A549 (cell line): ENCODE measurements around the gene NRIP1. TPM values are rescaled to one million over a fixed set of nuclear protein-coding genes. Genes with fewer than 3 reads are reported as not detected.

Experiments
- ATAC-seq, 2 experiments: fragments of 200-7000 bp in 1 of 2; fragments of >200 bp in 1 of 2; cut with Nextera tagmentation in 1 of 2; cut with Tn5 transposase in 1 of 2; 3 replicates each; pipeline versions ENCODE4 v1.8.0 to v1.9.1; 2018 to 2020; ENCODE audit warnings: mild to moderate bottlenecking in 1 of 2, moderate library complexity in 1 of 2
- CTCF ChIA-PET: fragments of 300-600 bp; sonication (Branson Sonifier 250); formaldehyde crosslinking; extraction: SDS; loops from one replicate; lab custom pipeline; 2021; ENCODE audit warnings: antibody characterized with exemption, inconsistent platforms; lab: Yijun Ruan, JAX
- POLR2A ChIA-PET: fragments of 350-600 bp; formaldehyde crosslinking; extraction: SDS; loops from one replicate; lab custom pipeline; 2021; ENCODE audit warnings: antibody characterized with exemption, inconsistent platforms; lab: Yijun Ruan, JAX
- DNase-seq, 2 experiments: peaks; one replicate each; pipeline versions ENCODE4 v3.0.0 to v3.0.0-alpha.2; 2011 to 2016; ENCODE audit warnings: low read depth in 1 of 2, low spot score in 1 of 2
- FAIRE-seq: peaks from 2 replicates; lab custom pipeline; 2011; peaks lifted over from hg19 to GRCh38; lab: Jason Lieb, UNC
- H3K27ac ChIP-seq, 2 experiments: fragments of >200 bp; sonication (Bioruptor Twin); formaldehyde crosslinking; 3 replicates each; pipeline ENCODE4 v1.5.1; 2016 to 2017
- H3K4me1 ChIP-seq: fragments of >200 bp; sonication (Bioruptor Twin); formaldehyde crosslinking; 3 replicates; pipeline ENCODE4 v1.6.1; 2016
- H3K4me2 ChIP-seq: fragments of >200 bp; sonication (Bioruptor Twin); formaldehyde crosslinking; 3 replicates; pipeline ENCODE4 v1.6.1; 2016
- H3K4me3 ChIP-seq: fragments of >200 bp; sonication (Bioruptor Twin); formaldehyde crosslinking; 3 replicates; pipeline ENCODE4 v1.5.1; 2016
- H3K9me3 ChIP-seq: fragments of >200 bp; sonication (Bioruptor Twin); formaldehyde crosslinking; 3 replicates; pipeline ENCODE4 v1.6.1; 2016
- CBX2 ChIP-seq: fragments of 200-600 bp; sonication (generic); IDR thresholded peaks from 2 replicates; pipeline ENCODE4 v1.6.1; 2016; ENCODE audit warnings: low read depth, mild to moderate bottlenecking, borderline replicate concordance
- CEBPB ChIP-seq, 2 experiments: fragments of >200 bp in 1 of 2; sonication (Bioruptor Twin) in 1 of 2; formaldehyde crosslinking in 1 of 2; IDR thresholded peaks; 2 replicates each; pipeline ENCODE4 v1.6.1; 2012 to 2016
- CHD2 ChIP-seq: fragments of 150-350 bp; IDR thresholded peaks from 2 replicates; pipeline ENCODE4 v1.6.1; 2014; ENCODE audit warnings: low read length; ENCODE audit not compliant: partially characterized antibody
- FOSB ChIP-seq: fragments of 250-450 bp; sonication (Bioruptor Pico); IDR thresholded peaks from 2 replicates; pipeline ENCODE4 v1.5.0; 2020; ENCODE audit warnings: mild to moderate bottlenecking, moderate library complexity
- FOXS1 ChIP-seq: fragments of 250-450 bp; sonication (Bioruptor Pico); IDR thresholded peaks from 2 replicates; pipeline ENCODE4 v1.5.0; 2020; ENCODE audit warnings: mild to moderate bottlenecking, moderate library complexity
- HOXB13 ChIP-seq: fragments of 250-450 bp; sonication (Bioruptor Pico); IDR thresholded peaks from 2 replicates; pipeline ENCODE4 v1.5.0; 2020; ENCODE audit warnings: low read depth, mild to moderate bottlenecking, moderate library complexity
- JUNB ChIP-seq: fragments of >200 bp; sonication (Bioruptor Twin); formaldehyde crosslinking; IDR thresholded peaks from 2 replicates; pipeline ENCODE4 v1.6.1; 2016
- KDM5A ChIP-seq: fragments of 200-600 bp; sonication (generic); IDR thresholded peaks from 2 replicates; pipeline ENCODE4 v1.6.1; 2016; ENCODE audit warnings: antibody characterized with exemption, mild to moderate bottlenecking
- MAZ ChIP-seq: fragments of 150-350 bp; IDR thresholded peaks from 2 replicates; pipeline ENCODE4 v1.6.1; 2014; ENCODE audit warnings: antibody characterized with exemption, low read depth, low read length, borderline replicate concordance
- NFE2L2 ChIP-seq: fragments of 150-350 bp; conservative IDR thresholded peaks from 2 replicates; pipeline ENCODE4 v1.6.1; 2014; ENCODE audit warnings: low read length
- NPAS2 ChIP-seq: fragments of 250-450 bp; sonication (Bioruptor Pico); IDR thresholded peaks from 2 replicates; pipeline ENCODE4 v1.8.0; 2022; ENCODE audit warnings: mild to moderate bottlenecking, moderate library complexity, borderline replicate concordance
- NR3C1 ChIP-seq: fragments of >200 bp; sonication (Bioruptor Twin); formaldehyde crosslinking; IDR thresholded peaks from 3 replicates; pipeline ENCODE4 v1.6.1; 2017
- PHF8 ChIP-seq: fragments of 200-600 bp; sonication (generic); IDR thresholded peaks from 2 replicates; pipeline ENCODE4 v1.6.1; 2016; ENCODE audit warnings: low read depth, mild to moderate bottlenecking, antibody characterized with exemption, moderate library complexity, borderline replicate concordance
- POLR2A ChIP-seq: IDR thresholded peaks from 2 replicates; pipeline ENCODE4 v1.6.1; 2012; ENCODE audit warnings: mild to moderate bottlenecking, low read length
- RFX5 ChIP-seq: fragments of 450-650 bp; IDR thresholded peaks from 2 replicates; pipeline ENCODE4 v1.7.1; 2014; ENCODE audit warnings: antibody characterized with exemption, mild to moderate bottlenecking, moderate library complexity
- SMC3 ChIP-seq: fragments of >200 bp; sonication (Bioruptor Twin); formaldehyde crosslinking; IDR thresholded peaks from 3 replicates; pipeline ENCODE4 v1.6.1; 2018; ENCODE audit warnings: inconsistent platforms
- WGBS: methylation state at CpG from one replicate; pipeline ENCODE4 v1.1.6; 2017; ENCODE audit errors: missing lambda C conversion rate; 5-methylcytosine and 5-hydroxymethylcytosine counted together
- polyA plus RNA-seq, 4 experiments: library from polyadenylated mRNA; depleted of rRNA in 3 of 4; stranded (reverse); fragments of >200 nt; fragmentation: RNase III in 1 of 4; extraction: RNeasy Plus Mini Kit Qiagen cat#74134 plus additional on column Dnase treatment in 1 of 4; gene quantifications; 2 replicates in 3 of 4; 3 replicates in 1 of 4; pipeline ENCODE4 v1.2.3, GENCODE V29; 2011 to 2017
- TF ChIP-seq, protein P1 (sequence below): fragments of 250-450 bp; sonication (Bioruptor Pico); IDR thresholded peaks from 2 replicates; pipeline ENCODE4 v1.5.0; 2021; ENCODE audit warnings: mild to moderate bottlenecking, moderate library complexity, borderline replicate concordance
- TF ChIP-seq, protein P2 (sequence below): fragments of 200-600 bp; sonication (generic); IDR thresholded peaks from 2 replicates; pipeline ENCODE4 v1.6.1; 2016; ENCODE audit warnings: antibody characterized with exemption, mild to moderate bottlenecking, moderate library complexity
- TF ChIP-seq, protein P3 (sequence below): IDR thresholded peaks from 2 replicates; pipeline ENCODE4 v1.6.1; 2012
- TF ChIP-seq, protein P4 (sequence below): IDR thresholded peaks from 2 replicates; pipeline ENCODE4 v1.6.1; 2012
- TF ChIP-seq, protein P5 (sequence below): fragments of >200 bp; sonication (Bioruptor Twin); formaldehyde crosslinking; IDR thresholded peaks from 3 replicates; pipeline ENCODE4 v1.6.1; 2016
- TF ChIP-seq, protein P6 (sequence below): fragments of 450-650 bp; IDR thresholded peaks from 2 replicates; pipeline ENCODE4 v1.6.1; 2014; ENCODE audit warnings: antibody characterized with exemption
- TF ChIP-seq, protein P7 (sequence below): fragments of 150-350 bp; IDR thresholded peaks from 2 replicates; pipeline ENCODE4 v1.6.1; 2014; ENCODE audit warnings: low read depth, mild to moderate bottlenecking, low read length

The NRIP1 gene
- polyA plus RNA-seq, 2 of the 4 experiments (the other 2 are of a cell fraction): 18.9 to 35.5 TPM

DNA sequence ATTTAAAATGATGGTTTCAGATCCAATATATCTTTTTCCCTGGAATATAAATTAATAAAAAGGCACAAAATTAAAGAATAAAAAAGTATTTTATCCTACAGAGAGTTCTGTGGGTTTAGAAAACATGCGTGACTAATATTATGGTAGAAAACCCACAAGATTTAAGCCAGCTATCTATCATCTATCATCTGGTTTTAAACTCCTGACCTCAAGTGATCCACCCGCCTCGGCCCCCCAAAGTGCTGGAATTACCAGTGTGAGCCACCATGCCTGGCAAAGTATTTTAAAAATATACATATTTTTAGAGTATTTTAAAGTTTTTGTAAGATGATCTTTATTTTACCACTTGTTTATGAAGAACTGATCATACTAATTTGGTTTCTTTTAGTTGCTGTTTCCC is 79.5 kb downstream of the NRIP1 start:
- Histone ChIP-seq H3K4me2 (no peak overlapping the region), H3K27ac (no peak overlapping the region), H3K4me3 (no peak overlapping the region), H3K4me1 (peaks cover 18% of the 10 kb centered on the region; the same call in 2 of the 3 replicates), H3K9me3 (no peaks in the 10 kb centered on the region)
- FAIRE-seq (no peak), DNase-seq (no peak), ATAC-seq (no peak)
- ChIA-PET POLR2A (no interaction called here), CTCF (no interaction called here)
- WGBS: 90% methylated on average over 3 of the region's 3 CpGs
- TF ChIP-seq, protein P1, sequence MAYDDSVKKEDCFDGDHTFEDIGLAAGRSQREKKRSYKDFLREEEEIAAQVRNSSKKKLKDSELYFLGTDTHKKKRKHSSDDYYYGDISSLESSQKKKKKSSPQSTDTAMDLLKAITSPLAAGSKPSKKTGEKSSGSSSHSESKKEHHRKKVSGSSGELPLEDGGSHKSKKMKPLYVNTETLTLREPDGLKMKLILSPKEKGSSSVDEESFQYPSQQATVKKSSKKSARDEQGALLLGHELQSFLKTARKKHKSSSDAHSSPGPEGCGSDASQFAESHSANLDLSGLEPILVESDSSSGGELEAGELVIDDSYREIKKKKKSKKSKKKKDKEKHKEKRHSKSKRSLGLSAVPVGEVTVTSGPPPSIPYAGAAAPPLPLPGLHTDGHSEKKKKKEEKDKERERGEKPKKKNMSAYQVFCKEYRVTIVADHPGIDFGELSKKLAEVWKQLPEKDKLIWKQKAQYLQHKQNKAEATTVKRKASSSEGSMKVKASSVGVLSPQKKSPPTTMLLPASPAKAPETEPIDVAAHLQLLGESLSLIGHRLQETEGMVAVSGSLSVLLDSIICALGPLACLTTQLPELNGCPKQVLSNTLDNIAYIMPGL (CRISPR knock-in tag): no peak
- TF ChIP-seq, protein P2, sequence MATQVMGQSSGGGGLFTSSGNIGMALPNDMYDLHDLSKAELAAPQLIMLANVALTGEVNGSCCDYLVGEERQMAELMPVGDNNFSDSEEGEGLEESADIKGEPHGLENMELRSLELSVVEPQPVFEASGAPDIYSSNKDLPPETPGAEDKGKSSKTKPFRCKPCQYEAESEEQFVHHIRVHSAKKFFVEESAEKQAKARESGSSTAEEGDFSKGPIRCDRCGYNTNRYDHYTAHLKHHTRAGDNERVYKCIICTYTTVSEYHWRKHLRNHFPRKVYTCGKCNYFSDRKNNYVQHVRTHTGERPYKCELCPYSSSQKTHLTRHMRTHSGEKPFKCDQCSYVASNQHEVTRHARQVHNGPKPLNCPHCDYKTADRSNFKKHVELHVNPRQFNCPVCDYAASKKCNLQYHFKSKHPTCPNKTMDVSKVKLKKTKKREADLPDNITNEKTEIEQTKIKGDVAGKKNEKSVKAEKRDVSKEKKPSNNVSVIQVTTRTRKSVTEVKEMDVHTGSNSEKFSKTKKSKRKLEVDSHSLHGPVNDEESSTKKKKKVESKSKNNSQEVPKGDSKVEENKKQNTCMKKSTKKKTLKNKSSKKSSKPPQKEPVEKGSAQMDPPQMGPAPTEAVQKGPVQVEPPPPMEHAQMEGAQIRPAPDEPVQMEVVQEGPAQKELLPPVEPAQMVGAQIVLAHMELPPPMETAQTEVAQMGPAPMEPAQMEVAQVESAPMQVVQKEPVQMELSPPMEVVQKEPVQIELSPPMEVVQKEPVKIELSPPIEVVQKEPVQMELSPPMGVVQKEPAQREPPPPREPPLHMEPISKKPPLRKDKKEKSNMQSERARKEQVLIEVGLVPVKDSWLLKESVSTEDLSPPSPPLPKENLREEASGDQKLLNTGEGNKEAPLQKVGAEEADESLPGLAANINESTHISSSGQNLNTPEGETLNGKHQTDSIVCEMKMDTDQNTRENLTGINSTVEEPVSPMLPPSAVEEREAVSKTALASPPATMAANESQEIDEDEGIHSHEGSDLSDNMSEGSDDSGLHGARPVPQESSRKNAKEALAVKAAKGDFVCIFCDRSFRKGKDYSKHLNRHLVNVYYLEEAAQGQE: no peak
- TF ChIP-seq CEBPB (IDR thresholded peaks at IDR 0.05): no peak
- TF ChIP-seq MAZ: no peak
- no peak for TF ChIP-seq PHF8

DNA sequence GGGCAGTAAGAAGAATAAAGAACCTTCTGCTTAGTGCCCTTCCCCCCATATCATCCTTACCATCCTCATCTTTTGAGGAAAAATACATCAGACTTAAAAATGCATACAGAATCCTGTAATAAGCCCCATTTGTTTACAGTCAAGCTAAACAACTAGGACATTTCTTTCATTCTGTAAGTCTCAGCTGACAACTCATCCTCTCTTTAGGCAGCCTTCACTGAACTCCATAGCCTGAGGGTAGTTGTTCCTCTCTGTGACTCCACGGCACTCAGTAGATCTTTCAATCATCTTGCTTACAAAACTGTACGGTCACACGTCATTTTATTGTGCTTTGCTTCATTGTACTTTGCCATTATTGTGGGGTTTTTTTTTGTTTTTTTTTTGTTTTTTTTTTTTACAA is 82.5 kb downstream of the NRIP1 start:
- H3K27ac ChIP-seq: no peak overlapping the region
- 84% methylated on average over 3 of the region's 3 CpGs for WGBS
- H3K4me3 ChIP-seq: no peak overlapping the region
- ATAC-seq: no peak
- H3K4me2 ChIP-seq: no peak overlapping the region
- H3K9me3 ChIP-seq: no peaks in the 10 kb centered on the region
- FAIRE-seq: no peak
- peaks cover 21% of the 10 kb centered on the region; the same call in 2 of the 3 replicates for H3K4me1 ChIP-seq
- POLR2A ChIA-PET: interaction anchor here (0.6 kb wide), 1 partner anchor 77 kb away, joined by 9 read pairs; no protein-coding TSS in a partner anchor
- no peak for DNase-seq
- CTCF ChIA-PET: no interaction called here
- TF ChIP-seq NR3C1 (no peak), CHD2 (no peak), FOSB (no peak), FOXS1 (CRISPR knock-in tag) (no peak), POLR2A (no peak), CBX2 (no peak)

DNA sequence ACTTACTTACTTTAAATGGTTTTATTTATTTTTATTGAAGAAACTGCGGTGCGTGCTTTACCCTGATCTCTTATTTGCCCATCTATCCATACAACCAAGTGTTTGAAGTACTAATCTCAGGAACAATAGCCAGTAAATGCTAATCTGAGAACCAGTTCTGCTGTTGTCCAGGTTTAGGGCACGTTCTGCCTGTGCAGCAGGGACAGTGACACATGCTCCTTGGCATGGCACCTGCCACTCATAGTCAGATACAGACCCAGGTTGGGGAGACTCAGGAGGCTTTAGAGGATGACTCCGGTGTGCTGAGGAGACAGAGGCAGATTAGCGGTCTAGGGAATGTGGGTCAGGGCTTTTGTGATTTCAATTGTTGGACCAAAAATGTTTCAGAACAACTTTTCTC is 83.6 kb downstream of the NRIP1 start:
- H3K4me2 ChIP-seq: no peak overlapping the region
- POLR2A ChIA-PET: no interaction called here
- no peak overlapping the region for H3K4me3 ChIP-seq
- H3K27ac ChIP-seq: no peak overlapping the region
- ATAC-seq (peak in 1 of 2 experiments; percentile 42; a peak in 2 of 6 replicates), DNase-seq (no peak), FAIRE-seq (no peak)
- WGBS: 90% methylated on average over 5 of the region's 5 CpGs
- CTCF ChIA-PET: no interaction called here
- H3K9me3 ChIP-seq: no peaks in the 10 kb centered on the region
- H3K4me1 ChIP-seq: peaks cover 21% of the 10 kb centered on the region; the same call in 2 of the 3 replicates
- no peak for TF ChIP-seq KDM5A
- no peak for TF ChIP-seq RFX5
- TF ChIP-seq SMC3: no peak
- TF ChIP-seq, protein P3, sequence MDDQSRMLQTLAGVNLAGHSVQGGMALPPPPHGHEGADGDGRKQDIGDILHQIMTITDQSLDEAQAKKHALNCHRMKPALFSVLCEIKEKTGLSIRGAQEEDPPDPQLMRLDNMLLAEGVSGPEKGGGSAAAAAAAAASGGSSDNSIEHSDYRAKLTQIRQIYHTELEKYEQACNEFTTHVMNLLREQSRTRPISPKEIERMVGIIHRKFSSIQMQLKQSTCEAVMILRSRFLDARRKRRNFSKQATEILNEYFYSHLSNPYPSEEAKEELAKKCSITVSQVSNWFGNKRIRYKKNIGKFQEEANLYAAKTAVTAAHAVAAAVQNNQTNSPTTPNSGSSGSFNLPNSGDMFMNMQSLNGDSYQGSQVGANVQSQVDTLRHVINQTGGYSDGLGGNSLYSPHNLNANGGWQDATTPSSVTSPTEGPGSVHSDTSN: no peak
- TF ChIP-seq JUNB: no peak
- TF ChIP-seq, protein P4, sequence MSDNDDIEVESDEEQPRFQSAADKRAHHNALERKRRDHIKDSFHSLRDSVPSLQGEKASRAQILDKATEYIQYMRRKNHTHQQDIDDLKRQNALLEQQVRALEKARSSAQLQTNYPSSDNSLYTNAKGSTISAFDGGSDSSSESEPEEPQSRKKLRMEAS: no peak
- no peak for TF ChIP-seq NFE2L2
- TF ChIP-seq, protein P5, sequence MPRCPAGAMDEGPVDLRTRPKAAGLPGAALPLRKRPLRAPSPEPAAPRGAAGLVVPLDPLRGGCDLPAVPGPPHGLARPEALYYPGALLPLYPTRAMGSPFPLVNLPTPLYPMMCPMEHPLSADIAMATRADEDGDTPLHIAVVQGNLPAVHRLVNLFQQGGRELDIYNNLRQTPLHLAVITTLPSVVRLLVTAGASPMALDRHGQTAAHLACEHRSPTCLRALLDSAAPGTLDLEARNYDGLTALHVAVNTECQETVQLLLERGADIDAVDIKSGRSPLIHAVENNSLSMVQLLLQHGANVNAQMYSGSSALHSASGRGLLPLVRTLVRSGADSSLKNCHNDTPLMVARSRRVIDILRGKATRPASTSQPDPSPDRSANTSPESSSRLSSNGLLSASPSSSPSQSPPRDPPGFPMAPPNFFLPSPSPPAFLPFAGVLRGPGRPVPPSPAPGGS: no peak
- TF ChIP-seq, protein P6, sequence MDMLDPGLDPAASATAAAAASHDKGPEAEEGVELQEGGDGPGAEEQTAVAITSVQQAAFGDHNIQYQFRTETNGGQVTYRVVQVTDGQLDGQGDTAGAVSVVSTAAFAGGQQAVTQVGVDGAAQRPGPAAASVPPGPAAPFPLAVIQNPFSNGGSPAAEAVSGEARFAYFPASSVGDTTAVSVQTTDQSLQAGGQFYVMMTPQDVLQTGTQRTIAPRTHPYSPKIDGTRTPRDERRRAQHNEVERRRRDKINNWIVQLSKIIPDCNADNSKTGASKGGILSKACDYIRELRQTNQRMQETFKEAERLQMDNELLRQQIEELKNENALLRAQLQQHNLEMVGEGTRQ: no peak
- TF ChIP-seq NPAS2 (CRISPR knock-in tag): no peak
- TF ChIP-seq HOXB13 (CRISPR knock-in tag): no peak
- TF ChIP-seq CEBPB (IDR thresholded peaks at IDR 0.05): no peak
- TF ChIP-seq, protein P7, sequence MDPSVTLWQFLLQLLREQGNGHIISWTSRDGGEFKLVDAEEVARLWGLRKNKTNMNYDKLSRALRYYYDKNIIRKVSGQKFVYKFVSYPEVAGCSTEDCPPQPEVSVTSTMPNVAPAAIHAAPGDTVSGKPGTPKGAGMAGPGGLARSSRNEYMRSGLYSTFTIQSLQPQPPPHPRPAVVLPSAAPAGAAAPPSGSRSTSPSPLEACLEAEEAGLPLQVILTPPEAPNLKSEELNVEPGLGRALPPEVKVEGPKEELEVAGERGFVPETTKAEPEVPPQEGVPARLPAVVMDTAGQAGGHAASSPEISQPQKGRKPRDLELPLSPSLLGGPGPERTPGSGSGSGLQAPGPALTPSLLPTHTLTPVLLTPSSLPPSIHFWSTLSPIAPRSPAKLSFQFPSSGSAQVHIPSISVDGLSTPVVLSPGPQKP: no peak
